Measurements from ENCODE around the gene UBE2S. TPM values are rescaled to one million over a fixed set of nuclear protein-coding genes. Genes with fewer than 3 reads are reported as not detected.
A peak's percentile ranks its signal among the peaks of the same experiment; 100 is the strongest.

The UBE2S gene
- total and polyA plus RNA-seq, 2 of the 8 experiments (the other 6 are each of a cell fraction or from before 2014, with no cell fraction given): 398 to 530 TPM

DNA sequence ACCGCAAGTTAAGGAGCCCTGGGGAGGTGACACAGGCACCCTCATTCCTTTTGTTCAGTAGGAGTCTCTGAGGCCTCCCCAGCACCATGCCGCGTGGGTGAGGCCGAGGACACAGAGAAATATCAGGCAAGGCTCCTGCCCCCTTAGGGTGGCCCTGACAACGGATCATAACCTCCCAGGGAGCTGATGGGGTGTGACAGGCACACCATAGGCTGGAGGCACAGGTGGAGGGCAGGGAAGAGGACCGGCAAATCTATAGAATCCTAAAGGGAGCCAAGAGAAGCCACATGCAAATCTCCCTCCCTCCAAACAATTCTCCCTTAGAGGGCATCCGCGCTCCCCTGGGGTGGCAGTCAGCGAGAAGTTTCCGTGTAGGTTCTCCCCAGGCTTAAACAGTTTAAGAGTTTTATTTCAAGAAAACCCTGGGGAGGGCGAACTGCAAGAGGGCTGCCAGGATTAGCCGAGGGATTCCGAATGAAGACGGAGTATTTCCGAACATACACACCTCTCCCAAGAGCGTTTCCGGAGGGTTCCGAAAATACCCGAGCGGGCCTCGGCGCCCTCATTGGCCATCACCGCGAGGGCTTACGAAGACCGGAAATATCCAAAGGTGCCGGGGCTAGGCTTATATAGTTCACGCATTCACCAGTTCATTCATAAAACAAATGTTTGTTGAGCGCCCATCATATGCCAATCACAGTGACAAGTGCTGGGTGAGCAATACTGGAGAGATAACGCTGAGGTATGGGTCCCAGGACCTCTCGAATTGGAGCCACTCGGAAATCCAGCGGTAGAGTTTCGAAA, 22.5 kb downstream of the UBE2S start (continued):
- TF ChIP-seq TAF1 (IDR thresholded peaks at IDR 0.05; ENCODE audit: low read depth, low read length): no peak
- no peak for TF ChIP-seq POU5F1 (IDR thresholded peaks at IDR 0.05; ENCODE audit: low read depth, low read length)
- TF ChIP-seq CREB1 (IDR thresholded peaks at IDR 0.05): no peak
- no peak for TF ChIP-seq SRF (IDR thresholded peaks at IDR 0.05; ENCODE audit: low read depth, low read length)
- peak; percentile 9 for TF ChIP-seq SAP30 (IDR thresholded peaks at IDR 0.05; ENCODE audit: insufficient read depth, insufficient replicate concordance, low read length)
- 0 out of 2 replicates have a peak, but pooled peaks have one; percentile 90 for TF ChIP-seq SP4 (IDR thresholded peaks at IDR 0.05; ENCODE audit: low read length)
- no peak for TF ChIP-seq KDM1A (IDR thresholded peaks at IDR 0.05; ENCODE audit: borderline replicate concordance, low read length)
- TF ChIP-seq RBBP5 (IDR thresholded peaks at IDR 0.05; ENCODE audit: borderline replicate concordance, low read depth, low read length): 0 out of 2 replicates have a peak, but pooled peaks have one; percentile 15
- TF ChIP-seq ATF2 (IDR thresholded peaks at IDR 0.05; ENCODE audit: low read length): no peak
- peak; percentile 5; the same call in 1 of the 2 replicates for TF ChIP-seq PHF8 (conservative IDR thresholded peaks at IDR 0.05; ENCODE audit: low read depth, low read length)

Measured in H1 (cell line).